Neural progenitor cell (in vitro differentiated cells): ENCODE measurements around the gene CSAD. TPM values are rescaled to one million over a fixed set of nuclear protein-coding genes. Genes with fewer than 3 reads are reported as not detected.

Experiments used
- DNase-seq: peaks from one replicate; pipeline ENCODE4 v3.0.0-alpha.2; 2016; ENCODE audit warnings: low spot score
- H2AFZ ChIP-seq: fragments of 200-600 bp; sonication (generic); replicated peaks from 2 replicates; pipeline ENCODE4 v1.6.1; 2016; ENCODE audit warnings: antibody characterized with exemption
- H3F3A ChIP-seq: fragments of 200-600 bp; sonication (generic); 2 replicates; pipeline ENCODE4 v1.6.1; 2016; ENCODE audit warnings: antibody characterized with exemption, low read depth
- H3K27ac ChIP-seq: fragments of 200-600 bp; sonication (generic); 2 replicates; pipeline ENCODE4 v1.5.1; 2016; ENCODE audit warnings: mild to moderate bottlenecking
- H3K27me3 ChIP-seq: fragments of 200-600 bp; sonication (generic); 2 replicates; pipeline ENCODE4 v1.6.1; 2016; ENCODE audit warnings: mild to moderate bottlenecking, moderate library complexity
- H3K36me3 ChIP-seq: fragments of 200-600 bp; sonication (generic); 2 replicates; pipeline ENCODE4 v1.5.1; 2016
- H3K4me1 ChIP-seq: fragments of 200-600 bp; sonication (generic); 2 replicates; pipeline ENCODE4 v1.6.1; 2016; ENCODE audit warnings: mixed run types
- H3K4me2 ChIP-seq: fragments of 200-600 bp; sonication (generic); 2 replicates; pipeline ENCODE4 v1.6.1; 2016
- H3K4me3 ChIP-seq: fragments of 200-600 bp; sonication (generic); 2 replicates; pipeline ENCODE4 v1.5.1; 2016
- H3K79me2 ChIP-seq: fragments of 200-600 bp; sonication (generic); 2 replicates; pipeline ENCODE4 v1.6.1; 2016; ENCODE audit warnings: low read depth
- H3K9ac ChIP-seq: fragments of 200-600 bp; sonication (generic); 2 replicates; pipeline ENCODE4 v1.6.1; 2016
- H3K9me3 ChIP-seq: fragments of 200-600 bp; sonication (generic); 2 replicates; pipeline ENCODE4 v1.5.1; 2016; ENCODE audit warnings: low read depth
- H4K20me1 ChIP-seq: fragments of 200-600 bp; sonication (generic); 2 replicates; pipeline ENCODE4 v1.6.1; 2016; ENCODE audit warnings: low read depth
- H3K27ac Mint-ChIP-seq: 3 replicates; pipeline ENCODE4 v1.8.0; 2021; ENCODE audit warnings: mixed read lengths
- H3K27me3 Mint-ChIP-seq: 2 replicates; pipeline ENCODE4 v1.8.0; 2022; ENCODE audit warnings: low read depth, mild to moderate bottlenecking, inconsistent platforms, moderate library complexity, mixed read lengths; ENCODE audit not compliant: insufficient read depth
- H3K36me3 Mint-ChIP-seq: 3 replicates; pipeline ENCODE4 v1.8.0; 2021; ENCODE audit warnings: mixed read lengths
- H3K4me1 Mint-ChIP-seq: 3 replicates; pipeline ENCODE4 v1.8.0; 2021; ENCODE audit warnings: mixed read lengths
- H3K4me3 Mint-ChIP-seq: 3 replicates; pipeline ENCODE4 v1.8.0; 2021; ENCODE audit warnings: mild to moderate bottlenecking, moderate library complexity, mixed read lengths
- H3K9me3 Mint-ChIP-seq: 3 replicates; pipeline ENCODE4 v1.8.0; 2020; ENCODE audit warnings: mixed read lengths
- CTCF ChIP-seq: fragments of 200-600 bp; sonication (generic); IDR thresholded peaks from 2 replicates; pipeline ENCODE4 v1.5.1; 2017; ENCODE audit warnings: antibody characterized with exemption, mild to moderate bottlenecking
- EZH2 ChIP-seq: fragments of 200-600 bp; sonication (generic); IDR thresholded peaks from 2 replicates; pipeline ENCODE4 v1.6.1; 2017; ENCODE audit warnings: antibody characterized with exemption, mild to moderate bottlenecking, moderate library complexity
- EZH2phosphoT487 ChIP-seq: fragments of 200-600 bp; sonication (generic); IDR thresholded peaks from 2 replicates; pipeline ENCODE4 v1.6.1; 2017; ENCODE audit warnings: antibody characterized with exemption
- total RNA-seq: library from RNA; depleted of rRNA; stranded (reverse); fragments of >200 nt; gene quantifications from 2 replicates; pipeline ENCODE4 v1.2.3, GENCODE V29; 2015; ENCODE audit warnings: low replicate concordance

The CSAD gene
- total RNA-seq, 1 donor from 2014 or later = 26.9 TPM

- TF ChIP-seq EZH2phosphoT487 (no peak), CTCF (no peak), EZH2 (no peak)
- no peaks in the 10 kb centered on the region for H4K20me1 ChIP-seq
- Mint-ChIP-seq H3K27me3 (peaks cover 26% of the 10 kb centered on the region), H3K9me3 (no peaks in the 10 kb centered on the region), H3K4me1 (peaks cover 12% of the 10 kb centered on the region), H3K36me3 (no peaks in the 10 kb centered on the region), H3K27ac (peak overlapping the region; percentile 32), H3K4me3 (peak overlapping the region; percentile 5)
- no peaks in the 10 kb centered on the region for H3F3A ChIP-seq
- peaks cover 66% of the 10 kb centered on the region for H3K27me3 ChIP-seq
- DNase-seq = no peak
- no peaks in the 10 kb centered on the region for H3K36me3 ChIP-seq
- no peaks in the 10 kb centered on the region for H3K9me3 ChIP-seq
- H3K9ac ChIP-seq = no peak overlapping the region
- no peak overlapping the region for H2AFZ ChIP-seq
- no peak overlapping the region for H3K4me2 ChIP-seq
- no peak overlapping the region for H3K4me3 ChIP-seq
- H3K27ac ChIP-seq = no peak overlapping the region
- H3K4me1 ChIP-seq = no peaks in the 10 kb centered on the region
- H3K79me2 ChIP-seq = no peaks in the 10 kb centered on the region
Observed at GRCh38 chr12:53200458-53201176, 19.9 kb upstream of the CSAD start.

GRCh38 chr12:53200107-53200457, 19.4 kb upstream of the CSAD start:
- H3K9me3 ChIP-seq = no peaks in the 10 kb centered on the region
- H3K4me2 ChIP-seq = no peak overlapping the region
- peaks cover 12% of the 10 kb centered on the region for H3K4me1 Mint-ChIP-seq
- no peak for TF ChIP-seq EZH2
- TF ChIP-seq CTCF = no peak
- no peak for TF ChIP-seq EZH2phosphoT487
- peaks cover 27% of the 10 kb centered on the region for H3K27me3 Mint-ChIP-seq
- no peaks in the 10 kb centered on the region for H3F3A ChIP-seq
- H4K20me1 ChIP-seq = no peaks in the 10 kb centered on the region
- H3K9ac ChIP-seq = no peak overlapping the region
- DNase-seq = no peak
- H3K27ac Mint-ChIP-seq = no peak overlapping the region
- no peaks in the 10 kb centered on the region for H3K79me2 ChIP-seq
- H3K9me3 Mint-ChIP-seq = no peaks in the 10 kb centered on the region
- no peak overlapping the region for H3K27ac ChIP-seq
- H2AFZ ChIP-seq = no peak overlapping the region
- peaks cover 71% of the 10 kb centered on the region for H3K27me3 ChIP-seq
- no peak overlapping the region for H3K4me3 ChIP-seq
- H3K4me1 ChIP-seq = no peaks in the 10 kb centered on the region
- H3K36me3 Mint-ChIP-seq = no peaks in the 10 kb centered on the region
- H3K36me3 ChIP-seq = no peaks in the 10 kb centered on the region
- H3K4me3 Mint-ChIP-seq = no peak overlapping the region

GRCh38 chr12:53199700-53200099, 19.0 kb upstream of the CSAD start:
- Mint-ChIP-seq H3K9me3 (no peaks in the 10 kb centered on the region), H3K27ac (no peak overlapping the region), H3K4me3 (no peak overlapping the region), H3K4me1 (peaks cover 12% of the 10 kb centered on the region), H3K36me3 (no peaks in the 10 kb centered on the region), H3K27me3 (peaks cover 27% of the 10 kb centered on the region)
- Histone ChIP-seq H3K79me2 (no peaks in the 10 kb centered on the region), H3K4me3 (no peak overlapping the region), H3K9me3 (no peaks in the 10 kb centered on the region), H2AFZ (no peak overlapping the region), H3F3A (no peaks in the 10 kb centered on the region), H3K4me1 (no peaks in the 10 kb centered on the region), H3K27me3 (peaks cover 75% of the 10 kb centered on the region), H3K9ac (no peak overlapping the region), H3K4me2 (no peak overlapping the region), H3K36me3 (no peaks in the 10 kb centered on the region), H3K27ac (no peak overlapping the region), H4K20me1 (no peaks in the 10 kb centered on the region)
- DNase-seq = no peak
- TF ChIP-seq CTCF (no peak), EZH2phosphoT487 (no peak), EZH2 (no peak)
